Tibial nerve (tissue), 4 donors: ENCODE measurements around the gene DNAH6. TPM values are rescaled to one million over a fixed set of nuclear protein-coding genes. Genes with fewer than 3 reads are reported as not detected.

ENCODE experiments used
- DNase-seq, 2 donors: peaks; one replicate each; pipeline ENCODE4 v3.0.0-alpha.2; 2019; ENCODE audit warnings: low spot score in 2 of 2
- H3K27ac ChIP-seq, 4 donors: fragments of 200-600 bp; sonication (generic) in 3 of 4; one replicate each; pipeline ENCODE4 v1.5.1; 2017 to 2019; ENCODE audit warnings: mild to moderate bottlenecking in 1 of 4
- H3K27me3 ChIP-seq, 2 donors: fragments of 200-600 bp; sonication (generic) in 1 of 2; one replicate each; pipeline versions ENCODE4 v1.5.1 to v1.6.0; 2017 to 2019
- H3K36me3 ChIP-seq, 3 donors: fragments of 200-600 bp; sonication (generic); one replicate each; pipeline ENCODE4 v1.5.1; 2018 to 2019
- H3K4me1 ChIP-seq, 4 donors: fragments of 200-600 bp; sonication (generic) in 3 of 4; one replicate each; pipeline ENCODE4 v1.5.1; 2017 to 2019
- H3K4me3 ChIP-seq, 4 donors: fragments of 200-600 bp; sonication (generic) in 3 of 4; one replicate each; pipeline ENCODE4 v1.5.1; 2017 to 2019; ENCODE audit warnings: mild to moderate bottlenecking in 1 of 4, moderate library complexity in 1 of 4
- H3K9me3 ChIP-seq, 4 donors: fragments of 200-600 bp; sonication (generic) in 3 of 4; one replicate each; pipeline ENCODE4 v1.5.1; 2017 to 2019
- EP300 ChIP-seq, 2 donors: sonication (generic); formaldehyde crosslinking; IDR thresholded peaks; one replicate each; pipeline ENCODE4 v1.6.1; 2017; ENCODE audit warnings: antibody characterized with exemption in 2 of 2, mild to moderate bottlenecking in 1 of 2
- POLR2A ChIP-seq, 2 donors: fragments of 450-650 bp; IDR thresholded peaks; one replicate each; pipeline ENCODE4 v1.6.1; 2017; ENCODE audit warnings: antibody characterized with exemption in 2 of 2, mild to moderate bottlenecking in 2 of 2, moderate library complexity in 2 of 2
- WGBS, 2 donors: methylation state at CpG; one replicate each; pipeline ENCODE4 v1.1.5; 2018; 5-methylcytosine and 5-hydroxymethylcytosine counted together
- total RNA-seq, 4 donors: library from RNA; depleted of rRNA; stranded (reverse); fragments of >200 nt; gene quantifications; one replicate each; pipeline ENCODE4 v1.1.0, GENCODE V29; 2016
- TF ChIP-seq, protein P1 (sequence below), 5 experiments: fragments of 200-600 bp in 3 of 5; fragments of 450-650 bp in 2 of 5; sonication (generic) in 3 of 5; IDR thresholded peaks; one replicate each; pipeline ENCODE4 v1.5.1; 2016 to 2019; ENCODE audit warnings: antibody characterized with exemption in 5 of 5, mild to moderate bottlenecking in 3 of 5, moderate library complexity in 2 of 5

DNAH6 gene
- total RNA-seq, 4 donors from 2014 or later = 2.2 to 5.9 (median 2.7) TPM

DNA sequence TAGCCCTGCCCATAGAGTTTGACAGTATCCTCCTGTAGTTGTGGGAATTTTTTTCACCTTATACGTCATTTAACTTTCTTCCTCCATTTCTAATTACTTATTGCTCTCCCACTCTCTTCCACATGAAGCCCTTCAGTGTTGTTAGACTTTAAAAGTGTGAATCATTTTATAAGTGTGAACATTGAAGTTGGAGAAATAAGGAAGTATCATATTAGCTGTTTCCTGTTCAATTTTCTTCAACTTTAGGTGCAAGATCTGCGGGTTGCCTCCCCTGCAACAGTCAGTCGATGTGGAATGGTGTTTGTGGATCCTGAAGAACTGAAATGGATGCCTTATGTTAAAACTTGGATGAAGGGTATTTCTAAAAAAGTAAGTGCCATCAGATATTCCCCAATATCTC lies 138.1 kb downstream of the DNAH6 start:
- Histone ChIP-seq H3K4me1 (no peaks in the 10 kb centered on the region), H3K4me3 (no peak overlapping the region), H3K9me3 (no peaks in the 10 kb centered on the region), H3K27ac (no peak overlapping the region), H3K27me3 (no peaks in the 10 kb centered on the region), H3K36me3 (no peaks in the 10 kb centered on the region)
- WGBS, 2 donors = 77% methylated on average over 3 of the region's 3 CpGs
- DNase-seq = no peak
- TF ChIP-seq POLR2A (IDR thresholded peaks at IDR 0.05) (no peak), EP300 (IDR thresholded peaks at IDR 0.05) (no peak)
- TF ChIP-seq, protein P1, sequence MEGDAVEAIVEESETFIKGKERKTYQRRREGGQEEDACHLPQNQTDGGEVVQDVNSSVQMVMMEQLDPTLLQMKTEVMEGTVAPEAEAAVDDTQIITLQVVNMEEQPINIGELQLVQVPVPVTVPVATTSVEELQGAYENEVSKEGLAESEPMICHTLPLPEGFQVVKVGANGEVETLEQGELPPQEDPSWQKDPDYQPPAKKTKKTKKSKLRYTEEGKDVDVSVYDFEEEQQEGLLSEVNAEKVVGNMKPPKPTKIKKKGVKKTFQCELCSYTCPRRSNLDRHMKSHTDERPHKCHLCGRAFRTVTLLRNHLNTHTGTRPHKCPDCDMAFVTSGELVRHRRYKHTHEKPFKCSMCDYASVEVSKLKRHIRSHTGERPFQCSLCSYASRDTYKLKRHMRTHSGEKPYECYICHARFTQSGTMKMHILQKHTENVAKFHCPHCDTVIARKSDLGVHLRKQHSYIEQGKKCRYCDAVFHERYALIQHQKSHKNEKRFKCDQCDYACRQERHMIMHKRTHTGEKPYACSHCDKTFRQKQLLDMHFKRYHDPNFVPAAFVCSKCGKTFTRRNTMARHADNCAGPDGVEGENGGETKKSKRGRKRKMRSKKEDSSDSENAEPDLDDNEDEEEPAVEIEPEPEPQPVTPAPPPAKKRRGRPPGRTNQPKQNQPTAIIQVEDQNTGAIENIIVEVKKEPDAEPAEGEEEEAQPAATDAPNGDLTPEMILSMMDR (IDR thresholded peaks at IDR 0.05) = no peak

DNA sequence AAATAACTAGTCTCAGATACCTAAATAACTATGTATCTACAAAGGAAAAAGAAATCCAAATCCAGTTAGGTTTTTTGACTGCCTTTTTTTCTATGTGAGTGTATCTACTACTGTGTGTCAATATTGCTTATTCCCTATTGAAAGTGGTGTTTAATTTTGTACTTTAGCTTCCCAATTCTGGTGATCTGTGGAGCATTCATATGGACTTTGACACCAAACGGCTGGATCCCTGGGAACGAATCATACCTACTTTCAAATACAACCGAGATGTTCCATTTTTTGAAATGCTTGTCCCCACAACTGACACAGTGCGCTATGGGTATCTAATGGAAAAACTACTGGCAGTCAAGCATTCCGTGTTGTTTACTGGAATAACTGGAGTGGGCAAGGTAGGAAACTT lies 152.8 kb downstream of the DNAH6 start:
- no peaks in the 10 kb centered on the region for H3K27me3 ChIP-seq
- DNase-seq = no peak
- H3K4me1 ChIP-seq = no peaks in the 10 kb centered on the region
- H3K27ac ChIP-seq = no peak overlapping the region
- TF ChIP-seq, protein P1 (IDR thresholded peaks at IDR 0.05) = no peak
- TF ChIP-seq EP300 (IDR thresholded peaks at IDR 0.05) (no peak), POLR2A (IDR thresholded peaks at IDR 0.05) (no peak)
- 89 to 93% methylated on average over 5 of the region's 5 CpGs for WGBS, 2 donors
- H3K9me3 ChIP-seq = peaks cover 0 to 6% (median 0%) of the 10 kb centered on the region in 4 donors
- H3K36me3 ChIP-seq = no peaks in the 10 kb centered on the region
- H3K4me3 ChIP-seq = no peak overlapping the region

DNA sequence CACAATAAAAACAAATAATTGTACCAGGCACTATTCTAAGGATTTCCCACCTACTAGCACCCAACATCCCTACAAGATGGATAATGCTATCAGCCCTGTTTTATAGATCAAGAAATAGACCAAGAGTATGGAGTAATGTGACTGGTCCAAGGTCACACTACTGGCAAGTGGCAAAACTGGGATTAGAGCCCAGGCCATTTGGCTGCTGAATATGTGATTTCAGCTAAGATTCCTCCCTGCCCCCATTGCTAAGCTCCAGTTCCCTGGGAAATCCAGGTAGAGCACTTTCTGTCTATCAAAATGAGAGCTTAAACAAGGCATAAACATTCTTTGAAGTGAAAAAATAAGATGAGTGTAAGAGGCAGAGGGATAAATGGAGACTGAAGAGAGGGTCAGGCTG lies 157.8 kb downstream of the DNAH6 start:
- no peaks in the 10 kb centered on the region for H3K27me3 ChIP-seq
- no peak overlapping the region for H3K27ac ChIP-seq
- H3K4me1 ChIP-seq = no peaks in the 10 kb centered on the region
- no peaks in the 10 kb centered on the region for H3K9me3 ChIP-seq
- H3K4me3 ChIP-seq = no peak overlapping the region
- TF ChIP-seq POLR2A (IDR thresholded peaks at IDR 0.05) (no peak), EP300 (IDR thresholded peaks at IDR 0.05) (no peak)
- TF ChIP-seq, protein P1 (IDR thresholded peaks at IDR 0.05) = no peak
- no peak for DNase-seq
- no peaks in the 10 kb centered on the region for H3K36me3 ChIP-seq

DNA sequence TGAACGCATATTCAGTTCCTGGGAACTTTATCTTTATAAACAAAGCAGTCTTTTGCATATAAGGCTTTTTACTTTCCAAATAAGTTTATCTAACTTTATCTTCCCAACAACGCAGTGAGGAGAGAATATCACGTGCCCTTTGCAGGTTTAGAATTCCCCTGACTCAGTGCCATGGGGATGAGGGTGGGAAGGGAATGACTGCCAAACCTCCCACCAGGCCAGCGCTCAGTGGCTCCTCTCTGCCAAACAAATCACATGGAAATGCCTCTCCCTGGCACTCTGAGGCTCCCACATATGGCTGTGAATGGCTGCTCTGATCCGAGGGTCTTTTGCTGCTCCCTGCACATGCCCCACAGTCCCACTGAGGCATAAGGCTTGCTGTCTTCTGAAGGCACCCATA lies 158.3 kb downstream of the DNAH6 start:
- TF ChIP-seq POLR2A (IDR thresholded peaks at IDR 0.05) (no peak), EP300 (IDR thresholded peaks at IDR 0.05) (no peak)
- TF ChIP-seq, protein P1 (IDR thresholded peaks at IDR 0.05) = no peak
- WGBS, 2 donors = 56 to 68% methylated on average over 4 to 5 of the region's 5 CpGs
- no peaks in the 10 kb centered on the region for H3K4me1 ChIP-seq
- no peak overlapping the region for H3K4me3 ChIP-seq
- no peaks in the 10 kb centered on the region for H3K36me3 ChIP-seq
- no peaks in the 10 kb centered on the region for H3K27me3 ChIP-seq
- no peaks in the 10 kb centered on the region for H3K9me3 ChIP-seq
- no peak overlapping the region for H3K27ac ChIP-seq
- no peak for DNase-seq

DNA sequence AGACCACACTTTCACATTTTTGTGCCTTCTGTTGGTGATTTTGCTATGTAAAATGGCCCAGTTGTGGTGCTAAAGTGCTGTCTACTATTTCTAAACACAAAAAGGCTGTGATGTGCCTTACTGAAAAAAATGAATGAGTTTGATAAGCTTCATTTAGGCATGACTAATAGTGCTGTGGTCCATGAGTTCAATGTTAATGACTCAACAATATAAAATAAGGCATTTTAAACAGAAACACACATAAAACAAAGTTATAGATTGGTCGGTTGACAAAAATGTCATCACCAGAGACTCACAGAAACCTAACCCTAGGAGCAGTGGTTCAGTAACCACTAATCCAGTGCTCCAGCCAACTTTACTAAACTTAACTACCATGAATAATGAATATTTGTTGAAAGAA lies 160.0 kb downstream of the DNAH6 start:
- 60 to 76% methylated on average over 1 of the region's 1 CpG for WGBS, 2 donors
- H3K27me3 ChIP-seq = no peaks in the 10 kb centered on the region
- no peaks in the 10 kb centered on the region for H3K36me3 ChIP-seq
- H3K27ac ChIP-seq = no peak overlapping the region
- no peaks in the 10 kb centered on the region for H3K9me3 ChIP-seq
- TF ChIP-seq POLR2A (IDR thresholded peaks at IDR 0.05) (no peak), EP300 (IDR thresholded peaks at IDR 0.05) (no peak)
- TF ChIP-seq, protein P1 (IDR thresholded peaks at IDR 0.05) = no peak
- no peaks in the 10 kb centered on the region for H3K4me1 ChIP-seq
- DNase-seq = no peak
- no peak overlapping the region for H3K4me3 ChIP-seq
